B cell (primary cell): ENCODE data around the gene SH2D3C. TPM values are rescaled to one million over a fixed set of nuclear protein-coding genes. Genes with fewer than 3 reads are reported as not detected.

Experiments used
- ATAC-seq: fragments of 200-7000 bp; cut with Tn5 transposase; one replicate; pipeline ENCODE4 v1.10.0; 2021; ENCODE audit warnings: low read depth, mild to moderate bottlenecking, moderate number of reproducible peaks, moderate library complexity
- CTCF ChIA-PET: fragments of 350-600 bp; sonication (Branson Sonifier 250); formaldehyde crosslinking; loops from one replicate; lab custom pipeline; 2021; ENCODE audit warnings: antibody characterized with exemption, inconsistent platforms; lab: Charles Lee
- POLR2A ChIA-PET: fragments of 350-600 bp; sonication (Branson Sonifier 250); formaldehyde crosslinking; loops from one replicate; lab custom pipeline; 2021; ENCODE audit warnings: antibody characterized with exemption; lab: Charles Lee
- DNase-seq: peaks from one replicate; pipeline ENCODE4 v3.0.0; 2013
- H2AFZ ChIP-seq: 2 replicates; pipeline ENCODE4 v1.6.1; 2012; ENCODE audit warnings: mild to moderate bottlenecking, low read depth, low read length; ENCODE audit not compliant: insufficient read depth, poor library complexity, severe bottlenecking
- H3K27ac ChIP-seq, 2 donors: 1 replicate in 1 of 2; 2 replicates in 1 of 2; pipeline ENCODE4 v1.5.1; 2012 to 2013; ENCODE audit warnings: low read length in 2 of 2, mild to moderate bottlenecking in 2 of 2, moderate library complexity in 1 of 2
- H3K27me3 ChIP-seq, 4 experiments: fragments of 200-600 bp in 1 of 4; sonication (generic) in 1 of 4; replicated peaks in 1 of 4; 1 replicate in 2 of 4; 2 replicates in 2 of 4; pipeline versions ENCODE4 v1.6.1 to v1.7.0; 2013 to 2016; ENCODE audit warnings: low read length in 3 of 4, mild to moderate bottlenecking in 2 of 4, mixed read lengths in 1 of 4, moderate library complexity in 1 of 4; ENCODE audit not compliant: insufficient read depth in 4 of 4, control insufficient read depth in 3 of 4; ENCODE audit errors: control extremely low read depth in 1 of 4
- H3K36me3 ChIP-seq, 2 experiments: replicated peaks in 1 of 2; 1 replicate in 1 of 2; 2 replicates in 1 of 2; pipeline versions ENCODE4 v1.6.1 to v1.7.1; 2013; ENCODE audit warnings: low read length in 1 of 2; ENCODE audit not compliant: insufficient read depth in 2 of 2, control insufficient read depth in 1 of 2; ENCODE audit errors: control extremely low read depth in 1 of 2, extremely low read depth in 1 of 2
- H3K4me1 ChIP-seq, 2 donors: fragments of 200-600 bp in 1 of 2; sonication (generic) in 1 of 2; 1 replicate in 1 of 2; 2 replicates in 1 of 2; pipeline versions ENCODE4 v1.5.1 to v1.6.1; 2013 to 2017; ENCODE audit warnings: low read length in 2 of 2; ENCODE audit not compliant: control insufficient read depth in 2 of 2, insufficient read depth in 2 of 2
- H3K4me2 ChIP-seq: replicated peaks from 2 replicates; pipeline ENCODE3; 2012; ENCODE audit warnings: mild to moderate bottlenecking, low read depth, low read length; ENCODE audit not compliant: poor library complexity, severe bottlenecking
- H3K4me3 ChIP-seq, 5 experiments: fragments of 200-600 bp in 1 of 5; sonication (generic) in 1 of 5; 1 replicate in 3 of 5; 2 replicates in 2 of 5; pipeline versions ENCODE4 v1.5.1 to v1.7.0; 2011 to 2016; ENCODE audit warnings: low read length in 4 of 5, mild to moderate bottlenecking in 4 of 5, low read depth in 2 of 5, control low read depth in 1 of 5, moderate library complexity in 1 of 5; ENCODE audit not compliant: insufficient read depth in 1 of 5; ENCODE audit errors: control extremely low read depth in 1 of 5, extremely low read depth in 1 of 5
- H3K79me2 ChIP-seq: fragments of 200-600 bp; sonication (generic); one replicate; pipeline ENCODE4 v1.6.0; 2016; ENCODE audit warnings: low read length; ENCODE audit not compliant: control insufficient read depth, insufficient read depth
- H3K9ac ChIP-seq: fragments of 200-600 bp; sonication (generic); 2 replicates; pipeline ENCODE4 v1.6.1; 2017; ENCODE audit warnings: mild to moderate bottlenecking, low read length, moderate library complexity
- H3K9me3 ChIP-seq, 3 donors: one replicate each; pipeline versions ENCODE4 v1.6.1 to v1.7.1; 2013; ENCODE audit warnings: low read length in 2 of 3; ENCODE audit not compliant: control insufficient read depth in 2 of 3, insufficient read depth in 1 of 3; ENCODE audit errors: control extremely low read depth in 1 of 3
- H4K20me1 ChIP-seq: 2 replicates; pipeline ENCODE4 v1.6.0; 2012; ENCODE audit warnings: mild to moderate bottlenecking, low read length; ENCODE audit not compliant: insufficient read depth, control insufficient read depth, poor library complexity, severe bottlenecking
- H3K27ac Mint-ChIP-seq: one replicate; pipeline ENCODE4 v1.8.0; 2021; ENCODE audit warnings: mixed read lengths
- H3K27me3 Mint-ChIP-seq: one replicate; pipeline ENCODE4 v1.8.0; 2021; ENCODE audit warnings: mixed read lengths
- H3K4me1 Mint-ChIP-seq: one replicate; pipeline ENCODE4 v1.8.0; 2021; ENCODE audit warnings: mixed read lengths
- H3K4me3 Mint-ChIP-seq: one replicate; pipeline ENCODE4 v1.8.0; 2021; ENCODE audit warnings: mixed read lengths
- H3K9me3 Mint-ChIP-seq: one replicate; pipeline ENCODE4 v1.8.0; 2022; ENCODE audit warnings: mixed read lengths; ENCODE audit not compliant: insufficient read depth
- EZH2 ChIP-seq: IDR thresholded peaks from 2 replicates; pipeline ENCODE4 v1.6.1; 2012; ENCODE audit warnings: borderline replicate concordance, low read depth, mild to moderate bottlenecking, moderate library complexity, low read length; ENCODE audit not compliant: insufficient read depth, poor library complexity, severe bottlenecking
- WGBS: methylation state at CpG from one replicate; pipeline ENCODE4 v1.1.5; 2013; ENCODE audit warnings: missing lambda C conversion rate; ENCODE audit not compliant: insufficient coverage; 5-methylcytosine and 5-hydroxymethylcytosine counted together
- intact Hi-C: fragments of 100-400 bp; cut with micrococcal nuclease; formaldehyde crosslinking; loops from one replicate; pipeline ENCODE4 v1.10.0; 2022
- polyA plus RNA-seq: library from polyadenylated mRNA; depleted of rRNA; stranded (reverse); fragments of >200 nt; gene quantifications from 2 replicates; pipeline ENCODE4 v1.2.3, GENCODE V29; 2012
- total RNA-seq, 2 donors: library from RNA; stranded (reverse); fragments of 120-200 nt in 1 of 2; gene quantifications; 1 replicate in 1 of 2; 2 replicates in 1 of 2; pipeline versions ENCODE4 v1.2.3 to v1.2.4, GENCODE V29; 2013 to 2022
- TF ChIP-seq, protein P1 (sequence below): fragments of 200-600 bp; IDR thresholded peaks from one replicate; pipeline ENCODE4 v1.8.0; 2022; ENCODE audit warnings: antibody characterized with exemption, mild to moderate bottlenecking

Gene SH2D3C
- total and polyA plus RNA-seq, 2 donors (not counting 1 experiment from before 2014, with no cell fraction given), result 66.3 to 85.5 TPM

DNA sequence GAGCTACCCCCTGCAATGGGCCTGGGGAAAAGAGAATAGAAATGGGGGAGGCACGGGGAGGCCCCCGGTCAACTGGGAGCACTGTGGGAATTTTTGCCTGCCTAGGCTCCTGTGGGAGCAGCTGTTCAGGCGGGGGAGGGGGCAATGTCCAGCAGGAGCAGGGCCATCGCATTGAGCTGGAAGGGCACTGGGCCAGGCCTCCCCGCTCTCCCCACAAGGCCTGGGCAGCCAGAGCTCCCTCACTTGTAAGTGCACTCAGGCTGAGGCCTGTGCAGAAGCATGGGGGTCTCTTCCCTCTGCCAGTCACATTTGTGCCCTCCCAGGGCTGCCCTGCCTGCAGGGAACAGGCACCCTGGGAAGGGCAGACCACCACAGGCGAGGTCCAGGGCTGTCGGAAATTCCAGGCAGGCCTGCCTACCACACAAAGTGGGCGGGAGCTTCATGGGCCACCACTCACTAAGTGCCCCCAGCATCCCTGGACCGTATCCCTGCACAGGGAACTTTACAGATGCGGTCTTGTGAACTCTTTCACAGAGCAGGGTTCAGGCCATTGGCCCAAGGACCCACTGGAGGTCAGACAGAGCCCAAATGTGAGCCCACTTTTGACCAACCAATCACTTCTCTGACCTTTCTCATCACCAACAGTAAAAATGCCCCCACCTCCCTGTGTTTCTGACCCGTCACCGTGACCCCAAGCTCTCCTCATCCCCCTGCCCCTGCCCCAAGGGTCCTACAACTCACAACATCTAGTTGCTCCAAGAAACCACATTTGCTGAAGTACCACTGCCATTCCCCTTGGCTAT lies 72.7 kb downstream of the SH2D3C start:
- DNase-seq (no peak), ATAC-seq (no peak)
- 94% methylated on average over 12 of the region's 12 CpGs for WGBS
- Histone ChIP-seq H3K79me2 (no peaks in the 10 kb centered on the region), H3K27me3 (no peaks in the 10 kb centered on the region), H3K4me1 (no peaks in the 10 kb centered on the region), H3K9me3 (no peaks in the 10 kb centered on the region), H3K27ac (no peak overlapping the region), H3K4me3 (no peak overlapping the region), H4K20me1 (no peaks in the 10 kb centered on the region), H3K36me3 (no peaks in the 10 kb centered on the region), H2AFZ (no peak overlapping the region), H3K9ac (no peak overlapping the region), H3K4me2 (no peak overlapping the region)
- ChIA-PET CTCF (interaction anchor here (1.0 to 1.5 kb wide), 3 partner anchors 18 to 164 kb away, joined by 3 to 6 read pairs (median 3); partner anchors contain the start of gene TOR2A), POLR2A (no interaction called here)
- Mint-ChIP-seq H3K9me3 (no peaks in the 10 kb centered on the region), H3K4me1 (peaks cover 5% of the 10 kb centered on the region), H3K27me3 (no peaks in the 10 kb centered on the region), H3K27ac (no peak overlapping the region), H3K4me3 (no peak overlapping the region)
- TF ChIP-seq EZH2, result no peak
- TF ChIP-seq, protein P1, sequence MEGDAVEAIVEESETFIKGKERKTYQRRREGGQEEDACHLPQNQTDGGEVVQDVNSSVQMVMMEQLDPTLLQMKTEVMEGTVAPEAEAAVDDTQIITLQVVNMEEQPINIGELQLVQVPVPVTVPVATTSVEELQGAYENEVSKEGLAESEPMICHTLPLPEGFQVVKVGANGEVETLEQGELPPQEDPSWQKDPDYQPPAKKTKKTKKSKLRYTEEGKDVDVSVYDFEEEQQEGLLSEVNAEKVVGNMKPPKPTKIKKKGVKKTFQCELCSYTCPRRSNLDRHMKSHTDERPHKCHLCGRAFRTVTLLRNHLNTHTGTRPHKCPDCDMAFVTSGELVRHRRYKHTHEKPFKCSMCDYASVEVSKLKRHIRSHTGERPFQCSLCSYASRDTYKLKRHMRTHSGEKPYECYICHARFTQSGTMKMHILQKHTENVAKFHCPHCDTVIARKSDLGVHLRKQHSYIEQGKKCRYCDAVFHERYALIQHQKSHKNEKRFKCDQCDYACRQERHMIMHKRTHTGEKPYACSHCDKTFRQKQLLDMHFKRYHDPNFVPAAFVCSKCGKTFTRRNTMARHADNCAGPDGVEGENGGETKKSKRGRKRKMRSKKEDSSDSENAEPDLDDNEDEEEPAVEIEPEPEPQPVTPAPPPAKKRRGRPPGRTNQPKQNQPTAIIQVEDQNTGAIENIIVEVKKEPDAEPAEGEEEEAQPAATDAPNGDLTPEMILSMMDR, result no peak
- intact Hi-C loops, result no loop called here

DNA sequence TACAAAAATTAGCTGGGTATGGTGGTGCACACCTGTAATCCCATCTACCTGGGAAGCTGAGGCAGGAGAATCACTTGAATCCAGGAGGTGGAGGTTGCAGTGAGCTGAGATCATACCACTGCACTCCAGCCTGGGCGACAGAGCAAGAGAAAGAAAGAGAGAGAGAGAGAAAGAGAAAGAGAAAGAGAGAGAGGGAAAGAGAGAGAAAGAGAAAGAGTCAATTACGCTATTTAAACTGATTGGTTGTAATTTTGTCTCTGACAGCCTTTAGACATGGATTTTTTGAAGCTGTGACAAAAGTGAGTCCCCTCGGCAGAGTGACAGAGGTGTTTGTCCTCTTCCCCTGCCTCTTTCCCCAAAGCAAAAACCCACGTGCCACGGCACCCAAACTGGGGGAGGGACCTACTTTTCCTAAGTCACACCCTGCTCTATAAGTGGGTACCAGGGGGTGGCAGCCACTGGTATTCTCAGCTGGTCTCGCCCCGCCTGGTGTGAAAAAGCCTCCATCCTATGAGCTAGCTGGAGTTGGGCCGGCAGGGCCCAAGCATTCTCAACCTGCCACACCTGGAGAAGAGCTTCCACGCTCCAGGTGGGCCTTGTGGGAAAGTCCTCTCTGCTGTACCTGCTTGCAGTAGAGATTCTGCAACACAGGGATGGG lies 75.0 kb downstream of the SH2D3C start:
- intact Hi-C loops, result no loop called here
- Histone ChIP-seq H3K4me2 (no peak overlapping the region), H3K27ac (no peak overlapping the region), H3K36me3 (no peaks in the 10 kb centered on the region), H2AFZ (no peak overlapping the region), H4K20me1 (no peaks in the 10 kb centered on the region), H3K9me3 (no peaks in the 10 kb centered on the region), H3K4me1 (peaks cover 6 to 12% of the 10 kb centered on the region in 2 donors), H3K79me2 (no peaks in the 10 kb centered on the region), H3K27me3 (no peaks in the 10 kb centered on the region), H3K4me3 (no peak overlapping the region), H3K9ac (no peak overlapping the region)
- 90% methylated on average over 6 of the region's 9 CpGs for WGBS
- no peak for TF ChIP-seq EZH2
- TF ChIP-seq, protein P1, result no peak
- no peak for DNase-seq
- Mint-ChIP-seq H3K4me3 (no peak overlapping the region), H3K4me1 (peaks cover 15% of the 10 kb centered on the region), H3K27ac (no peak overlapping the region), H3K9me3 (no peaks in the 10 kb centered on the region), H3K27me3 (no peaks in the 10 kb centered on the region)
- ChIA-PET CTCF (interaction anchor here (0.6 kb wide), 1 partner anchor 763 kb away, joined by 3 read pairs; no protein-coding TSS in a partner anchor), POLR2A (no interaction called here)
- no peak for ATAC-seq
